HCT116 (cell line): ENCODE results near the gene PSMD2. TPM values are rescaled to one million over a fixed set of nuclear protein-coding genes. Genes with fewer than 3 reads are reported as not detected.

ENCODE experiments used
- ATAC-seq: fragments of 200-7000 bp; cut with Tn5 transposase; 2 replicates; pipeline ENCODE4 v1.9.1; 2020; ENCODE audit warnings: mild to moderate bottlenecking, moderate library complexity
- BruUV-seq: library from RNA; stranded (reverse); fragments of 400-500 nt; replicated peaks from 2 replicates; lab custom pipeline; 2021; lab: Mats Ljungman, UMichigan
- CTCF ChIA-PET: fragments of 300-600 bp; sonication (Branson Sonifier 250); formaldehyde crosslinking; loops from one replicate; lab custom pipeline; 2021; ENCODE audit warnings: antibody characterized with exemption; lab: Charles Lee
- POLR2A ChIA-PET: fragments of 300-600, 350-600 bp; sonication (Branson Sonifier 250); formaldehyde crosslinking; loops from one replicate; lab custom pipeline; 2021; ENCODE audit warnings: antibody characterized with exemption; lab: Charles Lee
- RAD21 ChIA-PET, 2 experiments: fragments of 300-600 bp; sonication (Branson Sonifier 250); formaldehyde crosslinking; loops; one replicate each; lab custom pipeline; 2023; ENCODE audit warnings: low total read pairs in 2 of 2; ENCODE audit not compliant: uncharacterized antibody in 2 of 2, unreplicated experiment in 2 of 2, low non-redundant PET in 1 of 2; lab: Charles Lee
- DNase-seq: peaks from one replicate; pipeline ENCODE4 v3.0.0-alpha.2; 2010; ENCODE audit warnings: low read depth, low spot score
- H2AFZ ChIP-seq: fragments of 200-600 bp; shearing (Covaris generic), sonication (generic); 2 replicates; pipeline ENCODE4 v1.6.1; 2017; ENCODE audit warnings: low read depth, mixed run types, mixed read lengths, antibody characterized with exemption, low read length; ENCODE audit not compliant: poor library complexity, severe bottlenecking
- H3K27ac ChIP-seq: 2 replicates; pipeline ENCODE4 v1.5.1; 2012; ENCODE audit warnings: low read depth, low read length
- H3K27me3 ChIP-seq: fragments of 200-600 bp; sonication (generic); 2 replicates; pipeline ENCODE4 v1.6.1; 2016; ENCODE audit warnings: mixed run types, low read length, mixed read lengths; ENCODE audit not compliant: insufficient read depth
- H3K36me3 ChIP-seq, 2 experiments: fragments of 200-500 bp in 1 of 2; fragments of 200-600 bp in 1 of 2; sonication (Bioruptor generic) in 1 of 2; sonication (generic) in 1 of 2; 2 replicates each; pipeline versions ENCODE4 v1.5.1 to v1.6.1; 2014 to 2016; ENCODE audit warnings: low read length in 2 of 2, inconsistent platforms in 1 of 2, mixed read lengths in 1 of 2, mixed run types in 1 of 2; ENCODE audit not compliant: insufficient read depth in 2 of 2, control insufficient read depth in 1 of 2
- H3K4me1 ChIP-seq, 2 experiments: fragments of 200-600 bp in 1 of 2; sonication (generic) in 1 of 2; 2 replicates each; pipeline versions ENCODE4 v1.5.1 to v1.6.1; 2012 to 2017; ENCODE audit warnings: low read length in 2 of 2, inconsistent platforms in 1 of 2, mild to moderate bottlenecking in 1 of 2, mixed read lengths in 1 of 2, mixed run types in 1 of 2, moderate library complexity in 1 of 2; ENCODE audit not compliant: insufficient read depth in 2 of 2, control insufficient read depth in 1 of 2
- H3K4me2 ChIP-seq: fragments of 200-600 bp; sonication (generic); 2 replicates; pipeline ENCODE4 v1.6.1; 2017; ENCODE audit warnings: mixed run types, low read length, mixed read lengths
- H3K4me3 ChIP-seq, 2 experiments: fragments of 200-600 bp in 1 of 2; sonication (generic) in 1 of 2; replicated peaks in 1 of 2; 2 replicates each; pipeline ENCODE4 v1.5.1; 2011 to 2016; ENCODE audit warnings: low read length in 2 of 2, control low read depth in 1 of 2, low read depth in 1 of 2, mild to moderate bottlenecking in 1 of 2, mixed read lengths in 1 of 2, mixed run types in 1 of 2
- H3K79me2 ChIP-seq: fragments of 200-600 bp; sonication (generic); 2 replicates; pipeline ENCODE4 v1.6.1; 2017; ENCODE audit warnings: mild to moderate bottlenecking, mixed run types, low read length, moderate library complexity, mixed read lengths; ENCODE audit not compliant: insufficient read depth
- H3K9ac ChIP-seq: fragments of 200-600 bp; sonication (generic); 2 replicates; pipeline ENCODE4 v1.6.1; 2016; ENCODE audit warnings: low read length, mixed read lengths
- H3K9me2 ChIP-seq: fragments of 200-600 bp; sonication (generic), shearing (Covaris generic); 2 replicates; pipeline ENCODE4 v1.6.1; 2017; ENCODE audit warnings: mixed run types, mild to moderate bottlenecking, moderate library complexity; ENCODE audit not compliant: insufficient read depth
- H3K9me3 ChIP-seq, 2 experiments: fragments of 200-500 bp in 1 of 2; fragments of 200-600 bp in 1 of 2; sonication (Bioruptor generic) in 1 of 2; sonication (generic) in 1 of 2; 2 replicates each; pipeline ENCODE4 v1.6.1; 2014 to 2017; ENCODE audit warnings: low read length in 2 of 2, mixed read lengths in 2 of 2, inconsistent platforms in 1 of 2, low read depth in 1 of 2, mild to moderate bottlenecking in 1 of 2, mixed run types in 1 of 2, moderate library complexity in 1 of 2; ENCODE audit not compliant: control insufficient read depth in 1 of 2, insufficient read depth in 1 of 2
- H4K20me1 ChIP-seq: fragments of 200-600 bp; sonication (generic), shearing (Covaris generic); 2 replicates; pipeline ENCODE4 v1.6.1; 2017; ENCODE audit warnings: mixed run types, mild to moderate bottlenecking, moderate library complexity; ENCODE audit not compliant: insufficient read depth
- CBX3 ChIP-seq: IDR thresholded peaks from 2 replicates; pipeline ENCODE4 v1.6.1; 2012; ENCODE audit warnings: low read depth
- EGR1 ChIP-seq: IDR thresholded peaks from 2 replicates; pipeline ENCODE4 v1.6.1; 2012; ENCODE audit warnings: low read depth
- JUND ChIP-seq: IDR thresholded peaks from 2 replicates; pipeline ENCODE4 v1.6.1; 2012
- POLR2A ChIP-seq: IDR thresholded peaks from 2 replicates; pipeline ENCODE4 v1.7.0; 2011; ENCODE audit warnings: borderline replicate concordance; ENCODE audit not compliant: insufficient read depth, insufficient read length; ENCODE audit errors: extremely low read depth
- REST ChIP-seq: IDR thresholded peaks from 2 replicates; pipeline ENCODE4 v1.6.1; 2012; ENCODE audit warnings: low read depth
- YY1 ChIP-seq: IDR thresholded peaks from 2 replicates; pipeline ENCODE4 v1.6.1; 2011; ENCODE audit warnings: low read length, low read depth, moderate library complexity, mild to moderate bottlenecking; ENCODE audit not compliant: insufficient replicate concordance; ENCODE audit errors: extremely low read depth
- ZBTB33 ChIP-seq: IDR thresholded peaks from 2 replicates; pipeline ENCODE4 v1.6.1; 2011; ENCODE audit warnings: mild to moderate bottlenecking, low read length, moderate library complexity; ENCODE audit not compliant: insufficient replicate concordance; ENCODE audit errors: extremely low read depth
- ZFX ChIP-seq: fragments of 450-650 bp; IDR thresholded peaks from 2 replicates; pipeline ENCODE4 v1.6.1; 2017
- ZNF274 ChIP-seq: fragments of 200-500 bp; sonication (Bioruptor generic); IDR thresholded peaks from 2 replicates; pipeline ENCODE4 v1.6.1; 2014; ENCODE audit warnings: mild to moderate bottlenecking, low read depth, low read length, inconsistent platforms
- intact Hi-C: fragments of 100-400 bp; cut with micrococcal nuclease; formaldehyde crosslinking; loops from 2 replicates; pipeline ENCODE4 v1.10.0; 2022
- total RNA-seq: library from RNA; stranded (reverse); gene quantifications from one replicate; pipeline ENCODE4 v1.2.1, GENCODE V29; 2021; ENCODE audit not compliant: unreplicated experiment

PSMD2 gene
- total RNA-seq, 1 experiment from 2014 or later = 402 TPM

- TF ChIP-seq YY1 (no peak), CBX3 (no peak), ZBTB33 (no peak)
Observed at GRCh38 chr3:184296616-184297015, 2.4 kb upstream of the PSMD2 start (continued).

- intact Hi-C loops = no loop called here
- Histone ChIP-seq H3K9me3 (no peaks in the 10 kb centered on the region), H3K36me3 (peaks cover 37 to 40% of the 10 kb centered on the region in 2 experiments), H4K20me1 (no peaks in the 10 kb centered on the region), H3K27me3 (no peaks in the 10 kb centered on the region), H3K9me2 (no peaks in the 10 kb centered on the region), H3K79me2 (peaks cover 52% of the 10 kb centered on the region), H3K27ac (peak overlapping the region; percentile 77), H2AFZ (no peak overlapping the region), H3K4me3 (peak overlapping the region; percentile 72 to 84), H3K4me2 (peak overlapping the region; percentile 91), H3K4me1 (peaks cover 4 to 14% of the 10 kb centered on the region in 2 experiments), H3K9ac (peak overlapping the region; percentile 91)
- ChIA-PET POLR2A (no interaction called here), RAD21 (no interaction called here), CTCF (no interaction called here)
- BruUV-seq = TSS peak; percentile 44
- ATAC-seq (no peak), DNase-seq (no peak)
- peak; percentile 82 for TF ChIP-seq ZFX
- no peak for TF ChIP-seq JUND
- no peak for TF ChIP-seq CBX3
- TF ChIP-seq EGR1 = no peak
- no peak for TF ChIP-seq ZNF274
- no peak for TF ChIP-seq POLR2A
- no peak for TF ChIP-seq REST
Observed at GRCh38 chr3:184299488-184300377, 692 bp downstream of the PSMD2 start.
